Glutamatergic neuron (in vitro differentiated cells): ENCODE measurements around the gene RASGRP2. TPM values are rescaled to one million over a fixed set of nuclear protein-coding genes. Genes with fewer than 3 reads are reported as not detected.

ENCODE experiments used
- DNase-seq: peaks from one replicate; pipeline ENCODE4 v3.0.0; 2022
- H3K27ac Mint-ChIP-seq: one replicate; pipeline ENCODE4 v1.8.0; 2020; ENCODE audit warnings: mild to moderate bottlenecking, mixed read lengths, inconsistent platforms; ENCODE audit not compliant: unreplicated experiment
- H3K27me3 Mint-ChIP-seq: one replicate; pipeline ENCODE4 v1.8.0; 2020; ENCODE audit warnings: mild to moderate bottlenecking, moderate library complexity, mixed read lengths, inconsistent platforms; ENCODE audit not compliant: unreplicated experiment
- H3K36me3 Mint-ChIP-seq: one replicate; pipeline ENCODE4 v1.8.0; 2020; ENCODE audit warnings: mild to moderate bottlenecking, mixed read lengths, inconsistent platforms; ENCODE audit not compliant: unreplicated experiment
- H3K4me1 Mint-ChIP-seq: one replicate; pipeline ENCODE4 v1.8.0; 2020; ENCODE audit warnings: mild to moderate bottlenecking, low read depth, mixed read lengths, inconsistent platforms; ENCODE audit not compliant: unreplicated experiment
- H3K4me3 Mint-ChIP-seq: one replicate; pipeline ENCODE4 v1.8.0; 2020; ENCODE audit warnings: mild to moderate bottlenecking, mixed read lengths, inconsistent platforms; ENCODE audit not compliant: unreplicated experiment
- H3K9me3 Mint-ChIP-seq: one replicate; pipeline ENCODE4 v1.8.0; 2020; ENCODE audit warnings: mild to moderate bottlenecking, moderate library complexity, mixed read lengths, inconsistent platforms; ENCODE audit not compliant: unreplicated experiment
- total RNA-seq: library from RNA; stranded (reverse); fragmentation: NEBNext Ultra II Directional; extraction: Animal tissue kit (Norgen Biotek cat#: 25700); gene quantifications from one replicate; pipeline ENCODE4 v1.2.1, GENCODE V29; 2021; ENCODE audit not compliant: unreplicated experiment
- TF ChIP-seq, protein P1 (sequence below): fragments of 200-600 bp; sonication (generic); IDR thresholded peaks from one replicate; pipeline ENCODE4 v1.5.0; 2021; ENCODE audit not compliant: partially characterized antibody, unreplicated experiment

RASGRP2 gene
- total RNA-seq, 1 donor from 2014 or later = 2.9 TPM

- no peak overlapping the region for H3K4me3 Mint-ChIP-seq
- H3K27me3 Mint-ChIP-seq = peaks cover 11% of the 10 kb centered on the region
- DNase-seq = no peak
- TF ChIP-seq, protein P1, sequence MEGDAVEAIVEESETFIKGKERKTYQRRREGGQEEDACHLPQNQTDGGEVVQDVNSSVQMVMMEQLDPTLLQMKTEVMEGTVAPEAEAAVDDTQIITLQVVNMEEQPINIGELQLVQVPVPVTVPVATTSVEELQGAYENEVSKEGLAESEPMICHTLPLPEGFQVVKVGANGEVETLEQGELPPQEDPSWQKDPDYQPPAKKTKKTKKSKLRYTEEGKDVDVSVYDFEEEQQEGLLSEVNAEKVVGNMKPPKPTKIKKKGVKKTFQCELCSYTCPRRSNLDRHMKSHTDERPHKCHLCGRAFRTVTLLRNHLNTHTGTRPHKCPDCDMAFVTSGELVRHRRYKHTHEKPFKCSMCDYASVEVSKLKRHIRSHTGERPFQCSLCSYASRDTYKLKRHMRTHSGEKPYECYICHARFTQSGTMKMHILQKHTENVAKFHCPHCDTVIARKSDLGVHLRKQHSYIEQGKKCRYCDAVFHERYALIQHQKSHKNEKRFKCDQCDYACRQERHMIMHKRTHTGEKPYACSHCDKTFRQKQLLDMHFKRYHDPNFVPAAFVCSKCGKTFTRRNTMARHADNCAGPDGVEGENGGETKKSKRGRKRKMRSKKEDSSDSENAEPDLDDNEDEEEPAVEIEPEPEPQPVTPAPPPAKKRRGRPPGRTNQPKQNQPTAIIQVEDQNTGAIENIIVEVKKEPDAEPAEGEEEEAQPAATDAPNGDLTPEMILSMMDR = no peak
- peaks cover 20% of the 10 kb centered on the region for H3K4me1 Mint-ChIP-seq
- no peak overlapping the region for H3K27ac Mint-ChIP-seq
- H3K36me3 Mint-ChIP-seq = no peaks in the 10 kb centered on the region
- H3K9me3 Mint-ChIP-seq = peaks cover 9% of the 10 kb centered on the region
These were observed 15.1 kb downstream of the RASGRP2 start for GRCh38 chr11:64728757-64729365.

- peaks cover 16% of the 10 kb centered on the region for H3K27me3 Mint-ChIP-seq
- H3K36me3 Mint-ChIP-seq = no peaks in the 10 kb centered on the region
- TF ChIP-seq, protein P1 = no peak
- peaks cover 9% of the 10 kb centered on the region for H3K9me3 Mint-ChIP-seq
- peaks cover 20% of the 10 kb centered on the region for H3K4me1 Mint-ChIP-seq
- no peak overlapping the region for H3K27ac Mint-ChIP-seq
- no peak for DNase-seq
- H3K4me3 Mint-ChIP-seq = no peak overlapping the region
These were observed 16.9 kb downstream of the RASGRP2 start for GRCh38 chr11:64726867-64727530.

GRCh38 chr11:64726211-64726641 lies 17.7 kb downstream of the RASGRP2 start:
- Mint-ChIP-seq H3K4me1 (peaks cover 20% of the 10 kb centered on the region), H3K36me3 (no peaks in the 10 kb centered on the region), H3K9me3 (peaks cover 11% of the 10 kb centered on the region), H3K27me3 (peaks cover 16% of the 10 kb centered on the region), H3K27ac (no peak overlapping the region), H3K4me3 (no peak overlapping the region)
- TF ChIP-seq, protein P1 = no peak
- DNase-seq = no peak

GRCh38 chr11:64724863-64725532 lies 18.9 kb downstream of the RASGRP2 start:
- Mint-ChIP-seq H3K4me3 (peak overlapping the region; percentile 62), H3K4me1 (peaks cover 26% of the 10 kb centered on the region), H3K36me3 (no peaks in the 10 kb centered on the region), H3K9me3 (peaks cover 11% of the 10 kb centered on the region), H3K27ac (peak overlapping the region; percentile 73), H3K27me3 (peaks cover 26% of the 10 kb centered on the region)
- TF ChIP-seq, protein P1 = no peak
- DNase-seq = no peak
